ENCODE results near the gene LMF1. TPM values are rescaled to one million over a fixed set of nuclear protein-coding genes. Genes with fewer than 3 reads are reported as not detected.

LMF1 gene
- total RNA-seq, 1 experiment from 2014 or later, result 13.5 TPM

DNA sequence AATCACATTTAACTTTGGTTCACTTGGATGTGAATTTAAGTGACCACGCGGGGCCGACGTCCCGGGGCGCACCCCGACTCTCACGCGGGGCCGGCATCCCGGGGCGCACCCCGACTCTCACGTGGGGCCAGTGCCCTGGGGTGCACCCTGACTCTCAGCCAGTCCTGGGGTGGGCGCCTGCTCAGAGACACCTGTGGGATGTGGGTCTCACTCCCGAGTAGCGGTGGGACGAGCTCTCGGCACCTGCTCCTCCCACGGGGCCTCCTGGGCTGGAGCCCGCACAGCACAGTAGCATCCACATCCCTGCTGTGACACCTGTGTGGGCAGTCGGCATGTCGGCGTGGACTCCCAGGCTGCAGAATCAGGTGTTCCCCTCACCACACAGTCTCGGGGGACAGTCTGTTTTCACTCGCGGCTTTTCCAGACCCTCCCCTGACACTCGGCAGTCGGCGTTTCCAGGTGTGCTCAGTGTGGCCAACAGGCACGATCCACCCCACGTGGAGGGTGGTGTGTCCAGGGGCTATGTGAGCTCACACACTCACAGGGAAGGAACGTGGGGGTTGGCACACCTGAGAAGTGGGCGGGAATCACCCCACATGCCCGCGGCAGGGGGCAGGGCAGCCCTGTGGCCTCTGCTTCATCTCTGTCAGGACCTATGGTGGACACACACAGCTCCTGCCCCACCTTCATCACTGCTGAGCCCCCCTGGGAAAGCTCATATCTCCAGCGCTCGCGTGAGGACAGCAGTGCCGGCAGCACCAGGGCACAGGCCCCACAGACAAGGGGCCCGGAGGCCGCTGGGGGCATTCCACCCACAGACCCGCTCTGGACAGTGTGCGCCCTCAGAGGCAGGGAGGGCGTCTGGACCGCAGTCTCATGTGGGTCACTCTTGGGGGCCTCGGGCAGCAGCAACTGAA lies 51.8 kb downstream of the LMF1 start:
- Histone ChIP-seq H3K27me3 (ENCODE audit: low read length) (no peaks in the 10 kb centered on the region), H3K9me2 (replicated peaks; ENCODE audit: low read length) (no peaks in the 10 kb centered on the region), H3F3A (ENCODE audit: low read length, unreplicated experiment) (no peaks in the 10 kb centered on the region), H3K9me3 (ENCODE audit: low read length) (no peaks in the 10 kb centered on the region), H4K20me1 (ENCODE audit: low read length) (no peaks in the 10 kb centered on the region), H3K4me1 (ENCODE audit: insufficient read depth, low read length) (no peaks in the 10 kb centered on the region), H3K36me3 (ENCODE audit: low read depth, low read length) (no peaks in the 10 kb centered on the region), H3K9ac (ENCODE audit: low read length) (no peak overlapping the region), H3K4me2 (ENCODE audit: low read length) (no peak overlapping the region), H3K27ac (ENCODE audit: low read length) (no peak overlapping the region), H3K79me2 (ENCODE audit: low read length) (no peaks in the 10 kb centered on the region), H2AFZ (ENCODE audit: low read length) (no peak overlapping the region), H3K4me3 (ENCODE audit: low read length) (no peak overlapping the region)
- no TSS peak for BruUV-seq (replicated peaks)
- intact Hi-C loops (cut with micrococcal nuclease), result no loop called here
- ATAC-seq (no peak), DNase-seq (no peak)
- ChIA-PET POLR2A (ENCODE audit: unreplicated experiment) (no interaction called here), CTCF (no interaction called here)
- no peak for TF ChIP-seq EZH2phosphoT487 (IDR thresholded peaks at IDR 0.05; ENCODE audit: borderline replicate concordance, low read length)
- no peak for TF ChIP-seq CTCF (conservative IDR thresholded peaks at IDR 0.05; ENCODE audit: low read depth, low read length)
- no peak for TF ChIP-seq EZH2 (IDR thresholded peaks at IDR 0.05; ENCODE audit: low read length, unreplicated experiment)

DNA sequence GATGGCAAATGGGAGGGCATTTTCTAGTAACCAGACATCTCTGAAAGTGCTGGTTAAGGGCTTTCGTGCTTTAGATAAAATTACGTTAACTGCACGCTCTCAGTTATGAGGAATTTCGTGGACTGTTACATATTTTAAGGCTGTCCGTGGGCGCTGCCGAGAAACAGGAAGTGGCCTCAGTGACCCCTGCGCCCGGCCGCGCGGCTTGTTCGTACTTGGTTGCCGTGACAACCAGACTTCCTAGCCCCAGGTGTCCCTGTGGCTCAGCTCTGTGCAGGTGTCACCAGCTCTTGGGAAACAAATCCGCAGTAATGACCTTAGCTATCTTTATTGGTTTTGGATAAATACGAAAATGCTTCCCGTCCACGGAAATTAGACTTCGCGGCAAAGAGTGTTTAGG lies 52.7 kb downstream of the LMF1 start:
- TF ChIP-seq EZH2 (IDR thresholded peaks at IDR 0.05; ENCODE audit: low read length, unreplicated experiment) (no peak), EZH2phosphoT487 (IDR thresholded peaks at IDR 0.05; ENCODE audit: borderline replicate concordance, low read length) (no peak), CTCF (conservative IDR thresholded peaks at IDR 0.05; ENCODE audit: low read depth, low read length) (no peak)
- H3K4me2 ChIP-seq (ENCODE audit: low read length), result no peak overlapping the region
- POLR2A ChIA-PET (ENCODE audit: unreplicated experiment), result no interaction called here

DNA sequence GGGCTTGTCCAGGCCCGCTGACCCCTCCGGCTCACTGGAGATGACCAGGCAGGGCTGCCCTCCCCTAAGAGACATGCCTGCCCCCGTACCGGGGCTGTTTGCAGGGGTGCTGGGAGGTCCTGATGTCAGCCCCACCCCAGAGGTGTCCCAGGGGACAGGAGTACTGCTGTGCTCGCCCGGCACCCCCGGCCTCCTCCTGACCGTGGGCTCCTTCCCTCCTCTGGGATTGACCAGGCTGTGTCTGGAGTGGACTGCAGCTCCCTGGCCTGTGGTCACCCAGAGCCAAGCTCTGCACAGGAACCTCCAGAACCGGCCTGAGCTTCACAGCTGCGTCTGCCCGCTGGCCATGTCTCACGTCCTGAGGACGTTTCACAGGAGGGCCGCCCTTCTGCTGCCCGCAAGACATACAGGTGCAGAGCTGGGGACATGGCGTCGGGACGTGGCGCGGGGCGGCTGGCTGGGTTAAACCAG lies 53.2 kb downstream of the LMF1 start:
- no peaks in the 10 kb centered on the region for H3K4me1 ChIP-seq (ENCODE audit: insufficient read depth, low read length)
- no peaks in the 10 kb centered on the region for H3K27me3 ChIP-seq (ENCODE audit: low read length)
- no peak overlapping the region for H3K9ac ChIP-seq (ENCODE audit: low read length)
- no peaks in the 10 kb centered on the region for H3K36me3 ChIP-seq (ENCODE audit: low read depth, low read length)
- ChIA-PET CTCF (no interaction called here), POLR2A (ENCODE audit: unreplicated experiment) (no interaction called here)
- ATAC-seq (no peak), DNase-seq (no peak)
- H3K79me2 ChIP-seq (ENCODE audit: low read length), result no peaks in the 10 kb centered on the region
- H3K4me3 ChIP-seq (ENCODE audit: low read length), result no peak overlapping the region
- no TSS peak for BruUV-seq (replicated peaks)
- no peaks in the 10 kb centered on the region for H4K20me1 ChIP-seq (ENCODE audit: low read length)
- TF ChIP-seq EZH2phosphoT487 (IDR thresholded peaks at IDR 0.05; ENCODE audit: borderline replicate concordance, low read length) (no peak), EZH2 (IDR thresholded peaks at IDR 0.05; ENCODE audit: low read length, unreplicated experiment) (no peak), CTCF (conservative IDR thresholded peaks at IDR 0.05; ENCODE audit: low read depth, low read length) (no peak)
- no peak overlapping the region for H2AFZ ChIP-seq (ENCODE audit: low read length)
- H3K4me2 ChIP-seq (ENCODE audit: low read length), result no peak overlapping the region
- H3F3A ChIP-seq (ENCODE audit: low read length, unreplicated experiment), result no peaks in the 10 kb centered on the region
- intact Hi-C loops (cut with micrococcal nuclease), result no loop called here
- no peak overlapping the region for H3K27ac ChIP-seq (ENCODE audit: low read length)
- no peaks in the 10 kb centered on the region for H3K9me3 ChIP-seq (ENCODE audit: low read length)
- no peaks in the 10 kb centered on the region for H3K9me2 ChIP-seq (replicated peaks; ENCODE audit: low read length)

More for the DNA sequence above, 52.7 kb downstream of the LMF1 start:
- H3K27me3 ChIP-seq (ENCODE audit: low read length), result no peaks in the 10 kb centered on the region
- H3K4me3 ChIP-seq (ENCODE audit: low read length), result no peak overlapping the region
- no peaks in the 10 kb centered on the region for H3K4me1 ChIP-seq (ENCODE audit: insufficient read depth, low read length)
- CTCF ChIA-PET, result no interaction called here
- H3K36me3 ChIP-seq (ENCODE audit: low read depth, low read length), result no peaks in the 10 kb centered on the region
- DNase-seq (no peak), ATAC-seq (no peak)
- H3K9ac ChIP-seq (ENCODE audit: low read length), result no peak overlapping the region
- H3F3A ChIP-seq (ENCODE audit: low read length, unreplicated experiment), result no peaks in the 10 kb centered on the region
- no peaks in the 10 kb centered on the region for H4K20me1 ChIP-seq (ENCODE audit: low read length)
- no peaks in the 10 kb centered on the region for H3K9me3 ChIP-seq (ENCODE audit: low read length)
- H3K9me2 ChIP-seq (replicated peaks; ENCODE audit: low read length), result no peaks in the 10 kb centered on the region
- intact Hi-C loops (cut with micrococcal nuclease), result no loop called here
- H3K79me2 ChIP-seq (ENCODE audit: low read length), result no peaks in the 10 kb centered on the region
- H3K27ac ChIP-seq (ENCODE audit: low read length), result no peak overlapping the region
- no peak overlapping the region for H2AFZ ChIP-seq (ENCODE audit: low read length)
- BruUV-seq (replicated peaks), result no TSS peak
